ENCODE data around the gene RPP25L. TPM values are rescaled to one million over a fixed set of nuclear protein-coding genes. Genes with fewer than 3 reads are reported as not detected.
A peak's percentile ranks its signal among the peaks of the same experiment; 100 is the strongest.

Gene RPP25L
- total and polyA plus RNA-seq, 10 of the 15 experiments (the other 5 are each of a cell fraction or from before 2014, with no cell fraction given): 7.7 to 30.2 (median 16.8) TPM

DNA sequence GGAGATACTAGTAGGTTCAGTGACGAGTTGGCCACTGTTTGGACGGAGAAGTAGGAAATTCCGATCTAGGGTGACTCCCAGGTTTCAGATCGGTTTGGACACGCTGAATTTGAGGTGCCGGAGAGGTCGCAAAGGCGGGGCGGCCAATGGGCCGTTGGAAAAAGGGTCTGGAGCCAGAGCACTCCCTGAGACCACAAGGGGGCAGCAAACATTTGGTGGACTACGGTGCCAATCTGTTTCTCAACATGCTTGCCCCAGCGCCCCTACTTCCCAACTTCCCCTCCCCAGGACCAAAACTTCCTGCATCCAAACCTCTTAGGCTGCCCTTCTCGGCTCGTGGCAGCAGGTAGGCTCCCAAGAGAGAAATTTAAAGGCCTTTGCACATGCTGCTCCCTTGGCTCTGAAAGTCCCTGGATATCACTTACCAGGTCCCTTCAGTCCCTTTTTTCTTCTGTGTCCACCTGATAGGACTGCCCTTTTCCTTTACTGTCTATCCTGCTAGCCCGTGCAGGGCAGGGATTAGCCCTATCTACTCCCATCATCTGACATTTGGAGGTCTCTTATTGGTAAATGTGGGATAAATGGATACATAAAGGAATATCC, 992 bp upstream of the RPP25L start (continued):
- TF ChIP-seq, protein P1, sequence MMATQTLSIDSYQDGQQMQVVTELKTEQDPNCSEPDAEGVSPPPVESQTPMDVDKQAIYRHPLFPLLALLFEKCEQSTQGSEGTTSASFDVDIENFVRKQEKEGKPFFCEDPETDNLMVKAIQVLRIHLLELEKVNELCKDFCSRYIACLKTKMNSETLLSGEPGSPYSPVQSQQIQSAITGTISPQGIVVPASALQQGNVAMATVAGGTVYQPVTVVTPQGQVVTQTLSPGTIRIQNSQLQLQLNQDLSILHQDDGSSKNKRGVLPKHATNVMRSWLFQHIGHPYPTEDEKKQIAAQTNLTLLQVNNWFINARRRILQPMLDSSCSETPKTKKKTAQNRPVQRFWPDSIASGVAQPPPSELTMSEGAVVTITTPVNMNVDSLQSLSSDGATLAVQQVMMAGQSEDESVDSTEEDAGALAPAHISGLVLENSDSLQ (IDR thresholded peaks at IDR 0.05): peak; percentile 24
- TF ChIP-seq SP1 (IDR thresholded peaks at IDR 0.05; ENCODE audit: low read depth, low read length): no peak
- TF ChIP-seq, protein P2, sequence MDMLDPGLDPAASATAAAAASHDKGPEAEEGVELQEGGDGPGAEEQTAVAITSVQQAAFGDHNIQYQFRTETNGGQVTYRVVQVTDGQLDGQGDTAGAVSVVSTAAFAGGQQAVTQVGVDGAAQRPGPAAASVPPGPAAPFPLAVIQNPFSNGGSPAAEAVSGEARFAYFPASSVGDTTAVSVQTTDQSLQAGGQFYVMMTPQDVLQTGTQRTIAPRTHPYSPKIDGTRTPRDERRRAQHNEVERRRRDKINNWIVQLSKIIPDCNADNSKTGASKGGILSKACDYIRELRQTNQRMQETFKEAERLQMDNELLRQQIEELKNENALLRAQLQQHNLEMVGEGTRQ (IDR thresholded peaks at IDR 0.05; ENCODE audit: borderline replicate concordance, low read depth, low read length): no peak
- TF ChIP-seq, protein P3, sequence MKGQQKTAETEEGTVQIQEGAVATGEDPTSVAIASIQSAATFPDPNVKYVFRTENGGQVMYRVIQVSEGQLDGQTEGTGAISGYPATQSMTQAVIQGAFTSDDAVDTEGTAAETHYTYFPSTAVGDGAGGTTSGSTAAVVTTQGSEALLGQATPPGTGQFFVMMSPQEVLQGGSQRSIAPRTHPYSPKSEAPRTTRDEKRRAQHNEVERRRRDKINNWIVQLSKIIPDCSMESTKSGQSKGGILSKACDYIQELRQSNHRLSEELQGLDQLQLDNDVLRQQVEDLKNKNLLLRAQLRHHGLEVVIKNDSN (IDR thresholded peaks at IDR 0.05; ENCODE audit: borderline replicate concordance, extremely low read length, insufficient read depth, low read depth, low read length): no peak
- no peak for TF ChIP-seq NFIC (IDR thresholded peaks at IDR 0.05; ENCODE audit: low read depth, low read length)
- TF ChIP-seq BMI1 (IDR thresholded peaks at IDR 0.05; ENCODE audit: borderline replicate concordance): no peak
- TF ChIP-seq GATAD2B (conservative IDR thresholded peaks at IDR 0.05; ENCODE audit: low read depth): no peak
- TF ChIP-seq, protein P4, sequence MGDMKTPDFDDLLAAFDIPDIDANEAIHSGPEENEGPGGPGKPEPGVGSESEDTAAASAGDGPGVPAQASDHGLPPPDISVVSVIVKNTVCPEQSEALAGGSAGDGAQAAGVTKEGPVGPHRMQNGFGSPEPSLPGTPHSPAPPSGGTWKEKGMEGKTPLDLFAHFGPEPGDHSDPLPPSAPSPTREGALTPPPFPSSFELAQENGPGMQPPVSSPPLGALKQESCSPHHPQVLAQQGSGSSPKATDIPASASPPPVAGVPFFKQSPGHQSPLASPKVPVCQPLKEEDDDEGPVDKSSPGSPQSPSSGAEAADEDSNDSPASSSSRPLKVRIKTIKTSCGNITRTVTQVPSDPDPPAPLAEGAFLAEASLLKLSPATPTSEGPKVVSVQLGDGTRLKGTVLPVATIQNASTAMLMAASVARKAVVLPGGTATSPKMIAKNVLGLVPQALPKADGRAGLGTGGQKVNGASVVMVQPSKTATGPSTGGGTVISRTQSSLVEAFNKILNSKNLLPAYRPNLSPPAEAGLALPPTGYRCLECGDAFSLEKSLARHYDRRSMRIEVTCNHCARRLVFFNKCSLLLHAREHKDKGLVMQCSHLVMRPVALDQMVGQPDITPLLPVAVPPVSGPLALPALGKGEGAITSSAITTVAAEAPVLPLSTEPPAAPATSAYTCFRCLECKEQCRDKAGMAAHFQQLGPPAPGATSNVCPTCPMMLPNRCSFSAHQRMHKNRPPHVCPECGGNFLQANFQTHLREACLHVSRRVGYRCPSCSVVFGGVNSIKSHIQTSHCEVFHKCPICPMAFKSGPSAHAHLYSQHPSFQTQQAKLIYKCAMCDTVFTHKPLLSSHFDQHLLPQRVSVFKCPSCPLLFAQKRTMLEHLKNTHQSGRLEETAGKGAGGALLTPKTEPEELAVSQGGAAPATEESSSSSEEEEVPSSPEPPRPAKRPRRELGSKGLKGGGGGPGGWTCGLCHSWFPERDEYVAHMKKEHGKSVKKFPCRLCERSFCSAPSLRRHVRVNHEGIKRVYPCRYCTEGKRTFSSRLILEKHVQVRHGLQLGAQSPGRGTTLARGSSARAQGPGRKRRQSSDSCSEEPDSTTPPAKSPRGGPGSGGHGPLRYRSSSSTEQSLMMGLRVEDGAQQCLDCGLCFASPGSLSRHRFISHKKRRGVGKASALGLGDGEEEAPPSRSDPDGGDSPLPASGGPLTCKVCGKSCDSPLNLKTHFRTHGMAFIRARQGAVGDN (IDR thresholded peaks at IDR 0.05): no peak
- no peak for TF ChIP-seq MXI1 (IDR thresholded peaks at IDR 0.05; ENCODE audit: low read depth, low read length)
- no peak for TF ChIP-seq SMAD1 (IDR thresholded peaks at IDR 0.05; ENCODE audit: low read depth, partially characterized antibody)
- no peak for TF ChIP-seq ZNF24 (IDR thresholded peaks at IDR 0.05)
- TF ChIP-seq MTA3 (IDR thresholded peaks at IDR 0.05; ENCODE audit: borderline replicate concordance, low read length): no peak; the same call in 1 of the 2 replicates
- TF ChIP-seq, protein P5, sequence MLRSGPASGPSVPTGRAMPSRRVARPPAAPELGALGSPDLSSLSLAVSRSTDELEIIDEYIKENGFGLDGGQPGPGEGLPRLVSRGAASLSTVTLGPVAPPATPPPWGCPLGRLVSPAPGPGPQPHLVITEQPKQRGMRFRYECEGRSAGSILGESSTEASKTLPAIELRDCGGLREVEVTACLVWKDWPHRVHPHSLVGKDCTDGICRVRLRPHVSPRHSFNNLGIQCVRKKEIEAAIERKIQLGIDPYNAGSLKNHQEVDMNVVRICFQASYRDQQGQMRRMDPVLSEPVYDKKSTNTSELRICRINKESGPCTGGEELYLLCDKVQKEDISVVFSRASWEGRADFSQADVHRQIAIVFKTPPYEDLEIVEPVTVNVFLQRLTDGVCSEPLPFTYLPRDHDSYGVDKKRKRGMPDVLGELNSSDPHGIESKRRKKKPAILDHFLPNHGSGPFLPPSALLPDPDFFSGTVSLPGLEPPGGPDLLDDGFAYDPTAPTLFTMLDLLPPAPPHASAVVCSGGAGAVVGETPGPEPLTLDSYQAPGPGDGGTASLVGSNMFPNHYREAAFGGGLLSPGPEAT (IDR thresholded peaks at IDR 0.05; ENCODE audit: low read depth): no peak

All from GM12878 (cell line).